Glutamatergic neuron (in vitro differentiated cells): ENCODE measurements around the gene EIF2S1. TPM values are rescaled to one million over a fixed set of nuclear protein-coding genes. Genes with fewer than 3 reads are reported as not detected.

ENCODE experiments used
- DNase-seq: peaks from one replicate; pipeline ENCODE4 v3.0.0; 2022
- H3K27ac Mint-ChIP-seq: one replicate; pipeline ENCODE4 v1.8.0; 2020; ENCODE audit warnings: mild to moderate bottlenecking, mixed read lengths, inconsistent platforms; ENCODE audit not compliant: unreplicated experiment
- H3K27me3 Mint-ChIP-seq: one replicate; pipeline ENCODE4 v1.8.0; 2020; ENCODE audit warnings: mild to moderate bottlenecking, moderate library complexity, mixed read lengths, inconsistent platforms; ENCODE audit not compliant: unreplicated experiment
- H3K36me3 Mint-ChIP-seq: one replicate; pipeline ENCODE4 v1.8.0; 2020; ENCODE audit warnings: mild to moderate bottlenecking, mixed read lengths, inconsistent platforms; ENCODE audit not compliant: unreplicated experiment
- H3K4me1 Mint-ChIP-seq: one replicate; pipeline ENCODE4 v1.8.0; 2020; ENCODE audit warnings: mild to moderate bottlenecking, low read depth, mixed read lengths, inconsistent platforms; ENCODE audit not compliant: unreplicated experiment
- H3K4me3 Mint-ChIP-seq: one replicate; pipeline ENCODE4 v1.8.0; 2020; ENCODE audit warnings: mild to moderate bottlenecking, mixed read lengths, inconsistent platforms; ENCODE audit not compliant: unreplicated experiment
- H3K9me3 Mint-ChIP-seq: one replicate; pipeline ENCODE4 v1.8.0; 2020; ENCODE audit warnings: mild to moderate bottlenecking, moderate library complexity, mixed read lengths, inconsistent platforms; ENCODE audit not compliant: unreplicated experiment
- CTCF ChIP-seq: fragments of 200-600 bp; sonication (generic); IDR thresholded peaks from one replicate; pipeline ENCODE4 v1.5.0; 2021; ENCODE audit not compliant: partially characterized antibody, unreplicated experiment
- total RNA-seq: library from RNA; stranded (reverse); fragmentation: NEBNext Ultra II Directional; extraction: Animal tissue kit (Norgen Biotek cat#: 25700); gene quantifications from one replicate; pipeline ENCODE4 v1.2.1, GENCODE V29; 2021; ENCODE audit not compliant: unreplicated experiment

The EIF2S1 gene
- total RNA-seq, 1 donor from 2014 or later = 68.2 TPM

GRCh38 chr14:67409461-67409860 is 49.3 kb downstream of the EIF2S1 start:
- Mint-ChIP-seq H3K4me3 (no peak overlapping the region), H3K9me3 (no peaks in the 10 kb centered on the region), H3K27me3 (peaks cover 8% of the 10 kb centered on the region), H3K36me3 (no peaks in the 10 kb centered on the region), H3K4me1 (no peaks in the 10 kb centered on the region), H3K27ac (no peak overlapping the region)
- DNase-seq = no peak
- TF ChIP-seq CTCF = no peak

- TF ChIP-seq CTCF = no peak
- Mint-ChIP-seq H3K27me3 (peaks cover 8% of the 10 kb centered on the region), H3K27ac (no peak overlapping the region), H3K4me1 (no peaks in the 10 kb centered on the region), H3K36me3 (no peaks in the 10 kb centered on the region), H3K9me3 (no peaks in the 10 kb centered on the region), H3K4me3 (no peak overlapping the region)
- no peak for DNase-seq
Measured at GRCh38 chr14:67410313-67410712, 50.2 kb downstream of the EIF2S1 start.

GRCh38 chr14:67411370-67411769 is 51.2 kb downstream of the EIF2S1 start:
- no peak for DNase-seq
- H3K27me3 Mint-ChIP-seq = peaks cover 11% of the 10 kb centered on the region
- no peaks in the 10 kb centered on the region for H3K4me1 Mint-ChIP-seq
- no peaks in the 10 kb centered on the region for H3K36me3 Mint-ChIP-seq
- no peak overlapping the region for H3K27ac Mint-ChIP-seq
- H3K9me3 Mint-ChIP-seq = peaks cover 3% of the 10 kb centered on the region
- H3K4me3 Mint-ChIP-seq = no peak overlapping the region
- TF ChIP-seq CTCF = no peak

GRCh38 chr14:67411820-67412421 is 51.8 kb downstream of the EIF2S1 start, which contains the start of gene PLEK2:
TSS of gene PLEK2 (minus strand) at chr14:67412165. CDS start at chr14:67412059, 106 bp downstream.
- Mint-ChIP-seq H3K36me3 (no peaks in the 10 kb centered on the region), H3K4me3 (peak within 1 kb of the TSS; percentile 42), H3K9me3 (peaks cover 3% of the 10 kb centered on the region), H3K27me3 (peaks cover 11% of the 10 kb centered on the region), H3K4me1 (no peaks in the 10 kb centered on the region), H3K27ac (no peak within 1 kb of the TSS)
- TF ChIP-seq CTCF = no peak
- no peak for DNase-seq
